A673 (cell line): ENCODE results near the gene UNC79. TPM values are rescaled to one million over a fixed set of nuclear protein-coding genes. Genes with fewer than 3 reads are reported as not detected.

Source experiments
- BruUV-seq: library from RNA; stranded (reverse); fragments of 400-500 nt; replicated peaks from 2 replicates; lab custom pipeline; 2021; lab: Mats Ljungman, UMichigan
- CTCF ChIA-PET: fragments of 300-600 bp; sonication (Branson Sonifier 250); formaldehyde crosslinking; loops from one replicate; lab custom pipeline; 2022; ENCODE audit warnings: antibody characterized with exemption; lab: Charles Lee
- POLR2A ChIA-PET: fragments of 300-600 bp; sonication (Branson Sonifier 250); formaldehyde crosslinking; loops from one replicate; lab custom pipeline; 2022; ENCODE audit warnings: antibody characterized with exemption; ENCODE audit not compliant: low non-redundant PET; lab: Charles Lee
- DNase-seq: peaks from one replicate; pipeline ENCODE4 v3.0.0-alpha.2; 2015; ENCODE audit warnings: low spot score
- H3K27ac ChIP-seq: fragments of 200-600 bp; sonication (generic); 2 replicates; pipeline ENCODE4 v1.5.1; 2016; ENCODE audit warnings: mixed run types, low read depth, mild to moderate bottlenecking, mixed read lengths, antibody characterized with exemption, low read length; ENCODE audit not compliant: poor library complexity, severe bottlenecking
- H3K27me3 ChIP-seq: fragments of 200-600 bp; sonication (generic); replicated peaks from 2 replicates; pipeline ENCODE4 v1.6.1; 2017; ENCODE audit warnings: mixed run types, low read depth, mild to moderate bottlenecking, mixed read lengths, antibody characterized with exemption, low read length; ENCODE audit not compliant: insufficient read depth, poor library complexity
- H3K36me3 ChIP-seq: fragments of 200-600 bp; sonication (generic); 2 replicates; pipeline ENCODE4 v1.6.1; 2016; ENCODE audit warnings: mixed run types, mild to moderate bottlenecking, mixed read lengths, antibody characterized with exemption, low read length; ENCODE audit not compliant: insufficient read depth, poor library complexity, severe bottlenecking
- H3K4me1 ChIP-seq: fragments of 200-600 bp; sonication (generic); 2 replicates; pipeline ENCODE4 v1.6.1; 2017; ENCODE audit warnings: mixed run types, mild to moderate bottlenecking, mixed read lengths, antibody characterized with exemption, low read length; ENCODE audit not compliant: insufficient read depth, poor library complexity, severe bottlenecking
- H3K4me3 ChIP-seq: fragments of 200-600 bp; sonication (generic); 2 replicates; pipeline ENCODE4 v1.5.1; 2016; ENCODE audit warnings: low read depth, mixed run types, mild to moderate bottlenecking, mixed read lengths, low read length; ENCODE audit not compliant: poor library complexity, severe bottlenecking
- H3K9me3 ChIP-seq: fragments of 200-600 bp; sonication (generic); 2 replicates; pipeline ENCODE4 v1.6.1; 2016; ENCODE audit warnings: mixed run types, low read depth, mild to moderate bottlenecking, mixed read lengths, antibody characterized with exemption, low read length; ENCODE audit not compliant: poor library complexity, severe bottlenecking
- EZH2 ChIP-seq: fragments of 200-600 bp; sonication (generic); IDR thresholded peaks from 2 replicates; pipeline ENCODE4 v1.6.1; 2017; ENCODE audit warnings: borderline replicate concordance, low read depth, mild to moderate bottlenecking, mixed read lengths, antibody characterized with exemption, low read length; ENCODE audit not compliant: poor library complexity, severe bottlenecking
- intact Hi-C: fragments of 100-400 bp; cut with micrococcal nuclease; formaldehyde crosslinking; loops from one replicate; pipeline ENCODE4 v1.10.0; 2022; ENCODE audit not compliant: unreplicated experiment
- total RNA-seq: library from RNA; stranded (reverse); gene quantifications from 2 replicates; pipeline ENCODE4 v1.2.3, GENCODE V29; 2021
- TF ChIP-seq, protein P1 (sequence below): fragments of 300-800, 200-600 bp; sonication (generic); conservative IDR thresholded peaks from 2 replicates; pipeline ENCODE4 v1.5.1; 2017; ENCODE audit warnings: low read depth, mild to moderate bottlenecking, antibody characterized with exemption, low read length, moderate library complexity, mixed read lengths

The UNC79 gene
- total RNA-seq, 1 experiment from 2014 or later = 0.15 TPM

DNA sequence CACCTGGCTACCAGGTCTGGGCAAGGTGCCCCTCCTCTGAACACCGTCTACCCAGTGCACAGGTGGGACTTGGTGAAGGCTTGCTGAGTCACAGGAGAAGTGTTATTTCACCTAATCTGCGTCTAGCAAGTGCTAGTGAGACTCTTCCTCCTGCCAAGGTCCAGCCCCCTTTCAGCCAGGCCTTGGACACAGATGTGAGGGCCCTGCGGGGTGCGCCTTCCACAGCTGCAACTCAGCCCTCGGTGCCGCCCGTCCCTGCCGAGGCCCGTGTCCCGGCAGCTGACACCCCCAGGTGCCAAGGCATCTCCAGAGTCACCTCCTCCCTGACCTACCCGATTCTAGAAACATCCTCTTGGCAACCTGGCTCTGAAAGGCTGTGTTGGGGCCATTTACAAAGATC lies 302.5 kb downstream of the UNC79 start:
- Histone ChIP-seq H3K27me3 (no peaks in the 10 kb centered on the region), H3K4me3 (no peak overlapping the region), H3K4me1 (no peaks in the 10 kb centered on the region), H3K9me3 (no peaks in the 10 kb centered on the region), H3K36me3 (no peaks in the 10 kb centered on the region), H3K27ac (no peak overlapping the region)
- TF ChIP-seq, protein P1, sequence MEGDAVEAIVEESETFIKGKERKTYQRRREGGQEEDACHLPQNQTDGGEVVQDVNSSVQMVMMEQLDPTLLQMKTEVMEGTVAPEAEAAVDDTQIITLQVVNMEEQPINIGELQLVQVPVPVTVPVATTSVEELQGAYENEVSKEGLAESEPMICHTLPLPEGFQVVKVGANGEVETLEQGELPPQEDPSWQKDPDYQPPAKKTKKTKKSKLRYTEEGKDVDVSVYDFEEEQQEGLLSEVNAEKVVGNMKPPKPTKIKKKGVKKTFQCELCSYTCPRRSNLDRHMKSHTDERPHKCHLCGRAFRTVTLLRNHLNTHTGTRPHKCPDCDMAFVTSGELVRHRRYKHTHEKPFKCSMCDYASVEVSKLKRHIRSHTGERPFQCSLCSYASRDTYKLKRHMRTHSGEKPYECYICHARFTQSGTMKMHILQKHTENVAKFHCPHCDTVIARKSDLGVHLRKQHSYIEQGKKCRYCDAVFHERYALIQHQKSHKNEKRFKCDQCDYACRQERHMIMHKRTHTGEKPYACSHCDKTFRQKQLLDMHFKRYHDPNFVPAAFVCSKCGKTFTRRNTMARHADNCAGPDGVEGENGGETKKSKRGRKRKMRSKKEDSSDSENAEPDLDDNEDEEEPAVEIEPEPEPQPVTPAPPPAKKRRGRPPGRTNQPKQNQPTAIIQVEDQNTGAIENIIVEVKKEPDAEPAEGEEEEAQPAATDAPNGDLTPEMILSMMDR = no peak
- no peak for TF ChIP-seq EZH2
- POLR2A ChIA-PET = no interaction called here
- intact Hi-C loops = no loop called here
- CTCF ChIA-PET = no interaction called here
- no peak for DNase-seq
- no TSS peak for BruUV-seq

DNA sequence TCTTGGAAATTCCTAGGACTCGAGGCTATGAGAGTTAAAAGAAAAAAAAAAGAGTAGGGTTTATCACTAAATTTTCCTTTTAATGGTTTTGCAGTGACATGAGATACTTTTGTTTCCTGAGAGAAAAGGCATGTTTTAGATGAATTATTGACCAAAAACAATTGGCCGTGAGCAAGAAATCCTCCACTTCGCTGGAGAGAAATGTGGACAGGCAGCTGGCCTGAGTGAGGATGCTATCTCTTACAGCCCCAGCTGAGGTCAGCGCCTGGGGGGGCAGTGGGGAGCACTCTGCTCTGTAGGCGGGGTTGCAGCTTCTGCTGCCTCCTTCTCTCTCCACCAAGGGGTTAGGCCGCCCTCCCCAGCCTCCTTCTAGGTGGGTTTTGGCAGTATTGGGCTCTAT lies 302.9 kb downstream of the UNC79 start:
- no TSS peak for BruUV-seq
- ChIA-PET POLR2A (no interaction called here), CTCF (no interaction called here)
- Histone ChIP-seq H3K9me3 (no peaks in the 10 kb centered on the region), H3K27me3 (no peaks in the 10 kb centered on the region), H3K27ac (no peak overlapping the region), H3K4me3 (no peak overlapping the region), H3K36me3 (no peaks in the 10 kb centered on the region), H3K4me1 (no peaks in the 10 kb centered on the region)
- no peak for DNase-seq
- intact Hi-C loops = no loop called here
- no peak for TF ChIP-seq EZH2
- TF ChIP-seq, protein P1 = no peak

DNA sequence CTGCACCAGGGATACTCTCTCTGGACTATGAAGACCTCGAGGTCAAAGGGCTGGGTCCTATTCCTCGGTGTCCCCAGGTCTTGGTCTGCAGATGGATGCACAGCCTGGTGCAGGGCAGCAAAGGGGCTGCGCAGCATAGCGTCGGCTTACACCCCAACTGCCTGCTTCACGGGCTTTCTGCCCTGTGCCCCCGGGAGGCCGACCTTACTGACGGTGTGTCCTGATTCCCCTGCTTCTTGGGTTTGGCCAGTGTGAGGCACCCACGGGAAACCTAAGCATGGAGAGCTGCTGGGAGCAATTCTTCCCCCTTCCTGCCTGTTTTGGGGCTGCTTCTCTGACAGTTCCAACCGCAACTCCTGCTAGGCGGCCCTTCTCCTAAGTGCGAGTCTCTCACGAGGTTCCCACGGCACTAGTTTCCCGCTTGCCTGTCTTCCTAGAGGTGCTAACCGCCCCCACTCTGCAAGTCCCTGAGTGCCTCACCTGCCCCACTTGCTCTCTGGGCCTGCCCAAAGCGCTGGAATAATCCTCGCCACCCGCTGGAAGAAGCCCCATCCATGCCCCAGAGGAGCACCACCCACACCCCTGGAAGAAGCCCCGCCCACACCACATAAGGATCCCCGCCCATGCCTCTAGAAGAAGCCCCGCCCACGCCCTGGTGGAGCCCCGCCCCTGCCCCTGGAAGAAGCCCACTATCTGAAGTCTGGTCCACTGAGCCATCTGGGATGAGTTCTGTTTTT lies 303.5 kb downstream of the UNC79 start:
- CTCF ChIA-PET = no interaction called here
- no peak for TF ChIP-seq EZH2
- TF ChIP-seq, protein P1 = no peak
- Histone ChIP-seq H3K36me3 (no peaks in the 10 kb centered on the region), H3K4me3 (no peak overlapping the region), H3K27ac (no peak overlapping the region), H3K27me3 (no peaks in the 10 kb centered on the region), H3K4me1 (no peaks in the 10 kb centered on the region), H3K9me3 (no peaks in the 10 kb centered on the region)
- POLR2A ChIA-PET = no interaction called here
- peak; percentile 30 for DNase-seq
- BruUV-seq = no TSS peak
- intact Hi-C loops = no loop called here
